HL-60 (cell line): ENCODE measurements around the gene WDR26.

ENCODE experiments used
- POLR2AphosphoS5 ChIP-seq: IDR thresholded peaks from 2 replicates; pipeline ENCODE4 v1.6.1; 2012; ENCODE audit warnings: low read depth
- SPI1 ChIP-seq: IDR thresholded peaks from 2 replicates; pipeline ENCODE4 v1.6.1; 2012; ENCODE audit warnings: low read depth, mild to moderate bottlenecking, borderline replicate concordance
- TF ChIP-seq, protein P1 (sequence below): IDR thresholded peaks from one replicate; pipeline ENCODE4 v1.5.1; 2011; ENCODE audit warnings: low read length, control low read depth, inconsistent platforms; ENCODE audit not compliant: insufficient read depth
- TF ChIP-seq, protein P2 (sequence below): IDR thresholded peaks from 2 replicates; pipeline ENCODE4 v1.6.1; 2012; ENCODE audit warnings: low read depth; ENCODE audit not compliant: insufficient replicate concordance

DNA sequence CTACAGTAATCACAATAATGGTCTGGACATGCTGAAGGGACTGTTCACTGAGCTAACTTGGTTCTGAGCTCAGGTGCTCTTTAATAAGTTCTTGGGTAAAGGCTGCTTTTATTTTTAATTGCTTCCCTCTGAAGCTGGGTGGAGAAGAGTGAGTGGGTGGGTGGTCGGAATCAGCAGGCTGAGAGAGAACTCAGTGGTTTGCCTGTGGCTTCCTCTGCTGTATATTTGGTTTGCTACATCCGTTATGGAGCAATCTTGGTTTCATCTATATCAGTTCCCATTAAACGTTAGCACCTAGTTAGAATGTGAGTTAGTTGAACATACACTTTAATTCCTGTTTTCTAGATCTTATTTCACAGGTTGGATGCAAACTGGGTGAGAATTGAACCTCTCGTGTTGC lies 54.6 kb downstream of the WDR26 start:
- TF ChIP-seq, protein P1, sequence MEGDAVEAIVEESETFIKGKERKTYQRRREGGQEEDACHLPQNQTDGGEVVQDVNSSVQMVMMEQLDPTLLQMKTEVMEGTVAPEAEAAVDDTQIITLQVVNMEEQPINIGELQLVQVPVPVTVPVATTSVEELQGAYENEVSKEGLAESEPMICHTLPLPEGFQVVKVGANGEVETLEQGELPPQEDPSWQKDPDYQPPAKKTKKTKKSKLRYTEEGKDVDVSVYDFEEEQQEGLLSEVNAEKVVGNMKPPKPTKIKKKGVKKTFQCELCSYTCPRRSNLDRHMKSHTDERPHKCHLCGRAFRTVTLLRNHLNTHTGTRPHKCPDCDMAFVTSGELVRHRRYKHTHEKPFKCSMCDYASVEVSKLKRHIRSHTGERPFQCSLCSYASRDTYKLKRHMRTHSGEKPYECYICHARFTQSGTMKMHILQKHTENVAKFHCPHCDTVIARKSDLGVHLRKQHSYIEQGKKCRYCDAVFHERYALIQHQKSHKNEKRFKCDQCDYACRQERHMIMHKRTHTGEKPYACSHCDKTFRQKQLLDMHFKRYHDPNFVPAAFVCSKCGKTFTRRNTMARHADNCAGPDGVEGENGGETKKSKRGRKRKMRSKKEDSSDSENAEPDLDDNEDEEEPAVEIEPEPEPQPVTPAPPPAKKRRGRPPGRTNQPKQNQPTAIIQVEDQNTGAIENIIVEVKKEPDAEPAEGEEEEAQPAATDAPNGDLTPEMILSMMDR = no peak
- TF ChIP-seq POLR2AphosphoS5 (peak; percentile 93), SPI1 (peak; percentile 81)
- TF ChIP-seq, protein P2, sequence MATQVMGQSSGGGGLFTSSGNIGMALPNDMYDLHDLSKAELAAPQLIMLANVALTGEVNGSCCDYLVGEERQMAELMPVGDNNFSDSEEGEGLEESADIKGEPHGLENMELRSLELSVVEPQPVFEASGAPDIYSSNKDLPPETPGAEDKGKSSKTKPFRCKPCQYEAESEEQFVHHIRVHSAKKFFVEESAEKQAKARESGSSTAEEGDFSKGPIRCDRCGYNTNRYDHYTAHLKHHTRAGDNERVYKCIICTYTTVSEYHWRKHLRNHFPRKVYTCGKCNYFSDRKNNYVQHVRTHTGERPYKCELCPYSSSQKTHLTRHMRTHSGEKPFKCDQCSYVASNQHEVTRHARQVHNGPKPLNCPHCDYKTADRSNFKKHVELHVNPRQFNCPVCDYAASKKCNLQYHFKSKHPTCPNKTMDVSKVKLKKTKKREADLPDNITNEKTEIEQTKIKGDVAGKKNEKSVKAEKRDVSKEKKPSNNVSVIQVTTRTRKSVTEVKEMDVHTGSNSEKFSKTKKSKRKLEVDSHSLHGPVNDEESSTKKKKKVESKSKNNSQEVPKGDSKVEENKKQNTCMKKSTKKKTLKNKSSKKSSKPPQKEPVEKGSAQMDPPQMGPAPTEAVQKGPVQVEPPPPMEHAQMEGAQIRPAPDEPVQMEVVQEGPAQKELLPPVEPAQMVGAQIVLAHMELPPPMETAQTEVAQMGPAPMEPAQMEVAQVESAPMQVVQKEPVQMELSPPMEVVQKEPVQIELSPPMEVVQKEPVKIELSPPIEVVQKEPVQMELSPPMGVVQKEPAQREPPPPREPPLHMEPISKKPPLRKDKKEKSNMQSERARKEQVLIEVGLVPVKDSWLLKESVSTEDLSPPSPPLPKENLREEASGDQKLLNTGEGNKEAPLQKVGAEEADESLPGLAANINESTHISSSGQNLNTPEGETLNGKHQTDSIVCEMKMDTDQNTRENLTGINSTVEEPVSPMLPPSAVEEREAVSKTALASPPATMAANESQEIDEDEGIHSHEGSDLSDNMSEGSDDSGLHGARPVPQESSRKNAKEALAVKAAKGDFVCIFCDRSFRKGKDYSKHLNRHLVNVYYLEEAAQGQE = peak; percentile 17
